Motor neuron (in vitro differentiated cells): ENCODE data around the gene SIL1. TPM values are rescaled to one million over a fixed set of nuclear protein-coding genes. Genes with fewer than 3 reads are reported as not detected.
"Not testable (repeated sequence)": the region's sequence is repeated elsewhere in the genome, so short reads cannot be mapped to it uniquely, and the experiment has no call there.

Source experiments
- ATAC-seq, 8 experiments: fragments of 200-7000 bp; cut with Tn5 transposase; replicated peaks in 6 of 8; 2 replicates each; pipeline ENCODE4 v1.8.0; 2021; ENCODE audit warnings: mild to moderate bottlenecking in 8 of 8, moderate library complexity in 8 of 8
- H3K27ac ChIP-seq, 2 donors: fragments of 250-450 bp; sonication (Bioruptor Pico); 2 replicates each; pipeline ENCODE4 v1.9.0; 2021; ENCODE audit warnings: antibody characterized with exemption in 2 of 2, mild to moderate bottlenecking in 2 of 2, moderate library complexity in 1 of 2
- H3K4me1 ChIP-seq, 2 donors: fragments of 250-450 bp; sonication (Bioruptor Pico); replicated peaks in 1 of 2; 2 replicates each; pipeline ENCODE4 v1.6.1; 2021; ENCODE audit warnings: antibody characterized with exemption in 2 of 2, mild to moderate bottlenecking in 2 of 2, moderate library complexity in 1 of 2
- H3K4me3 ChIP-seq, 5 donors: fragments of 250-450 bp; sonication (Bioruptor Pico); 2 replicates each; pipeline ENCODE4 v1.9.0; 2021; ENCODE audit warnings: antibody characterized with exemption in 5 of 5, mild to moderate bottlenecking in 5 of 5, moderate library complexity in 4 of 5
- WGBS, 10 experiments: fragments of 450-650 bp; shearing (Covaris generic); methylation state at CpG; one replicate each; pipeline ENCODE4 v1.0.0; 2022; 5-methylcytosine and 5-hydroxymethylcytosine counted together
- in situ Hi-C, 9 experiments: fragments of 400-800 bp; cut with MboI; loops; one replicate each; pipeline ENCODE4 v1.15.0; 2021; ENCODE audit warnings: low sequenced_read_pairs in 9 of 9, low pct_unique_long_range_greater_than_20kb in 2 of 9; ENCODE audit not compliant: unreplicated experiment in 9 of 9
- total RNA-seq, 8 experiments: library from RNA; unstranded; fragments of 300-600 nt; gene quantifications; 2 replicates each; pipeline versions ENCODE4 v1.2.3 to v1.2.4, GENCODE V29; 2022

SIL1 gene
- total RNA-seq = 100 to 1,000 TPM in 2 of 8 experiments, 10 to 100 TPM in 6; 16.4 to 196 (median 54.6) TPM

DNA sequence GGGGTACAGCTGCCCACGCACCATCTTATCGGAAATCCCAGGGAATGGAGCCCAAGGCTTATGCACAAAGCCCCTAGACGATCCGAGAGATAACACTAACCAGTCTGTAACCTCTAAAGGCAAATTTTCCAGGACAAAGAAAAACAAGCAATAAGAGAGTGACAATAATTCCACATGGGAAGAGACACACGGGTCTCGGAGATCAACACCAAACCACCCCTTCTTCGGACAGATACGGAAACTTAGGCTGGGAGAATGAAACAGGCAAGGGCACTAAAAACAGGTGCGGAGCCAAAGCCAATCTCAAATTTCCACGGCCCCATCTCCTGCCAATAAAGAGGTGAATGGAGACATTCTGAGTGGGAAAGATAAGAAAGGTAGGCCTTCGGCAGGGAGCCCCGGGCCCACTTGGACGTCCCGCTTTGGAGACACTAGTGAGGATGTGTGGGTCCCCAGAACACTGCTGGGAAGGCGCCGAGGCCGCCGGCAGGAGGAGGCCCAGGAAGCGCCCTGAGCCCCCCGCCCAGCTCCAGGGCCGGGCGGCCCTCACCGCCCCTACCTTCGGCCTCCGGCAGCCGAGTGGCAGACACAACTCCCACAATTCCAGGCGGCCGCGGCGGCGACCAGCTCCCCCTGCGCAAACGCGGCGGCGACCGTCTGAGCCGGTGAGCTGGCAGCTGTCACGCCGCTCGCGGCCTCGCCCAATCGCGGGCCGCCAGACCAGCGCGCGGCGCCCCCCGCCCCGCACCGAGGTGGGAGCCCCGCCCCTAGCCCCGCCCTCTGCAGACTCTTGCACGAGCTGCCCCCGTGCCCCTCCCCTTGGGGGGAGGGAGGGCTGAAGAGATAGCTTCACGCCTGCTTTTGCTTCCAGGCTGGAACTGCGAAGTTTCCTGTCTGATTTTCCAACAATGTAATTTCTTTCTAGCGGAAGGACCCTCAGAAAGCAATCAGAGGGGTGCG, at the start of gene SIL1:
SIL1 (minus strand) TSS at position 659 of the 960 bp plus-strand sequence. CDS start 70,525 bp downstream, outside the sequence.
- in situ Hi-C loops = no loop called here
- peak; percentile 97 to 99 (median 98) for ATAC-seq
- peak within 1 kb of the TSS; percentile 90 to 92 for H3K27ac ChIP-seq
- H3K4me1 ChIP-seq = peaks cover 9 to 16% of the 10 kb centered on the region in 2 donors
- H3K4me3 ChIP-seq = peak within 1 kb of the TSS; percentile 48 to 64 (median 56)
- 0 to 20% (median 6%) methylated on average over 1 to 20 of the region's 61 CpGs; no CpG with 5 or more reads in 1 of the 10 experiments for WGBS, 10 experiments

DNA sequence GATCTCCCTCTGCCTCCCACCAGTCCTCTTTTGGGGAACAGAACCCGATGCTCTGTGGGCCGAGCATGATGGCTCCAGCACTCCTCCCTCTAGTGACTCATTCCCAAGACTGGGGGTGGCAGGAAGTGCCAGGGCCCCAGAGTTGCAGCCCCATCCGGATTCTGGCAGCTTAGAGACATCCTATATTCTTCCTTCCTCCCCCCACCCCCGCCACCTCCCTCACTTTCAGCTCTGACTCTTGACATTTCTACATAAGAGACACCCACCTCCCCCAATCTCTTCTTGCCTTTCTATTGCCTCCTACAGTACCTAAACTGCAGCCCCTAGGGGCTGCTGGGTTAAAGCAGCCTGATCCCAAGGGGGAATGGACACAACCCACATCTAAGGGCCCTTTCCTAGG, 48.2 kb upstream of the SIL1 start:
- Histone ChIP-seq H3K4me1 (peaks cover 7 to 12% of the 10 kb centered on the region in 2 donors), H3K27ac (no peak overlapping the region), H3K4me3 (no peak overlapping the region)
- WGBS, 10 experiments = 0 to 40% (median 20%) methylated on average over 1 of the region's 4 CpGs; no CpG with 5 or more reads in 7 of the 10 experiments
- in situ Hi-C loops = no loop called here
- ATAC-seq = peak in 2 of 8 experiments; percentile 69 to 70

DNA sequence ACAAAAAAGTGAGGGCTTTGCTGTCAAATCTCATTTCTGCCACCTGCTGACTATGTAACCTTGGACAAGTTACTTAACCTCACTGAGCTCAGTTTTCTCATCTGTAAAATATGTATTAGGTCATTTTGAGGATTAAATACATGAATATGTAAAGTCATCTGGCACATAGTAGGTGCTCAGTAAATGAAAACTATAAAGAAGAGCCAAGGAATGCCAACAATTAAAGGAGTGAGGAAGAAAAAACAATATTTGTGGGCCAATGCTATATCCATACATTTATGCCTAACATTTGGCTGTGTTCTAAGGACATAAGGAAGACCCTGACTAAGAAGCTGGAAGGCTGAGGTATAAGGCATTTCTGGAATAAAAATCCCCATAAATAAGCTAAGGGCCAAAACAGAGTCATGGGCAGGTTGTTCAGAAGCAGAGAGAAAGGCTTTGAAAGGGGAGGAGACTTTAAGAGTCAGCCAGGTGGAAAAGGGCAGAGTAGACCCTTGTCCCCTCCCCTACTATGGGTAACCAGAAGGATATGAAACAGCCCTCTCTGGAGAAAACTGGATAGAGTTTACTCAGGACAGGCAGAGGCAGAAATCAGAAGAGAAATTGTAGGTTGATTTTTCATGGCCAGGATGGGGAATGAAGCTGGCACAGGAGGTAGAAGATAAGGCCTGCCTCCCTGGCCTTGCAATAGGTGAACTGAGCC, 47.6 kb upstream of the SIL1 start:
- ATAC-seq = no peak
- Histone ChIP-seq H3K4me1 (peaks cover 7 to 12% of the 10 kb centered on the region in 2 donors), H3K27ac (no peak overlapping the region), H3K4me3 (no peak overlapping the region)
- in situ Hi-C loops = no loop called here

DNA sequence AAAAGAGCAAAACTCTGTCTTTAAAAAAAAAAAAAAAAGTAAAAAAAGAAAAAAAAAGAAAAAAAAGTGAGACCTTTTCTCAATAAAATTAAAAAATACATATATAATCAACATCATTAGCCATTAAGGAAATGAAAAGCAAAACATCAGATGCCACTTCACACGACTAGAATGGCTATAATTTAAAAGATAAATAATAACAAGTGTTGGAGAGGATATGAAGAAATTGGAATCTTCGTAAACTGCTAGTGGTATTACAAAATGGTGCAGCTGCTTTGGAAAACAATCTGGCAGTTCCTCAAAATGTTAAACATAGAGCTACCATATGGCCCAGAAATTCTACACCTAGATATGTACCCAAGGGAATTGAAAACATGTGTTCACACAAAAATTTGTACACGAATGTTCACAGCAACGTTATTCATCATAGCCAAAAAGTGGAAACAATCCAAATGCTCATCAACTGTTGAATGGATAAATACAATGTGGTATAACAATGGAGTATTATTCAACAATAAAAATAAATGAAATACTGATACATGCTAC, 45.3 kb upstream of the SIL1 start:
- Histone ChIP-seq H3K27ac (no peak overlapping the region), H3K4me1 (peaks cover 7 to 12% of the 10 kb centered on the region in 2 donors), H3K4me3 (no peak overlapping the region)
- in situ Hi-C loops = no loop called here
- no peak for ATAC-seq
- WGBS, 10 experiments = 18 to 88% (median 66%) methylated on average over 2 to 4 of the region's 4 CpGs; no CpG with 5 or more reads in 1 of the 10 experiments

DNA sequence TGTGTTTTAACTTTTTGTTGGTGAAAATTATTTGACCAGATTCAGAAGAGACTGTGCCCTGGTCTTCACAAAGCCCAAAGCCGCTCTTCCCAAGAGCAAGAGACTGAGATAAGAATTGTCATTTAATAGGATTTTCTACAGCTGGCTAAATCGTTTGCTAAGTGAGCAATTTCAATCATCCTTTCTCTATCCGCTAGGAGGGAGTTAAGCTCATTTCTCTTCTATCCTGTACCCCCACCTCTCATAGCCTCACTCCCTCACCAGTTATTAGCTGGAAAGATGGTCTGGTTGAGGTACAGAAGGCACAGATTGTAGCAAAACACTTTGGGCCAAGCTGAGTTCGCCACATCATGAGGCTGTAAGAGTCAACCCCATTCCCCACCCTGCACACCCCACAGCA, 43.0 kb upstream of the SIL1 start:
- no peak for ATAC-seq
- Histone ChIP-seq H3K27ac (no peak overlapping the region), H3K4me1 (no peaks in the 10 kb centered on the region), H3K4me3 (no peak overlapping the region)
- WGBS, 10 experiments = 67 to 100% (median 94%) methylated on average over 1 to 3 of the region's 4 CpGs; no CpG with 5 or more reads in 3 of the 10 experiments
- in situ Hi-C loops = no loop called here

DNA sequence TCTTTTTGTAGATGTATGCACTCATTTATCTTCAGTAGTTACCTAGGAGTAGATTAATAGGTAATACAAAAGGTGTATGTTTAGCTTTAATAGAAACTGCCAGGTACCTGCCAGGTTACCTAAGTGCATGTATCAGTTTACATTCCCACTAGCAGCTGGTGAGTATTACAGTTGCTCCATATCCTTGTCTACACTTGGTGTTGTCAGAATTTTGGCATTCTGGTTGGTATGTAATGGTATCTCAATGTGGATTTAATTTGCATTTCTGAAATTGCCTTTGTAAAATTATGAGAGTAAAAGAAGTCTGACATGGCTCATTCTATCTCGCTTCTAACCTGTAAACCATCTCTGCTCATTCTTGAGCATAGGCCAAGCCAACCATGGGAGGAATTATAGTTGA, 38.3 kb upstream of the SIL1 start:
- Histone ChIP-seq H3K4me1 (no peaks in the 10 kb centered on the region), H3K27ac (no peak overlapping the region), H3K4me3 (no peak overlapping the region)
- in situ Hi-C loops = no loop called here
- no peak for ATAC-seq
- 29 to 100% (median 85%) methylated on average over 1 of the region's 1 CpG; no CpG with 5 or more reads in 2 of the 10 experiments for WGBS, 10 experiments

DNA sequence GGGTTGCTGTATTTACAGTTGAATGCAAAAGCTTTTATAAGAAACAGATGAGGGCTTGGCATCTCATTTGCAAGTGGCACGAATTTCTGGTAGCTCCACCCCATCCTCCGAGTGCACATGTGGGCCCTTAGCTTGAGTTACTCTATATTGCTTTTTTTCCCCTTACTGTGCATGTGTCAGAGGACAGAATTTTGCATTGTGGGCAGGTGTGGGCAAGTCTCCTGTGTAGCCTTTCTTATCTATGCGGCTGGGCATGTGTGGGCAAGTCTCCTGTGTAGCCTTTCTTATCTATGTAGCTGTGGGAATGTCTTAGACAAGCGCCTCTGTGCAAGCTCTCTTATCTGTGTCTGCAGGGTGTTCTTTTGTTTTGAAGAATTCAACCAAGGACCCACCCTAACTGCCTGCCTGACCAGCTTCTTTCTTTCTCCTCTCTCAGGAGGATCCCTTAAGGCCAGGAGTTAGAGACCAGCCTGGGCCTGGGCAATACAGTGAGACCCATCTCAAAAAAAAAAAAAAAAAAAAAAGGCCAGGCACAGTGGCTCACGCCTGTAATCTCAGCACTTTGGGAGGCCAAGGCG, 34.1 kb upstream of the SIL1 start:
- no peaks in the 10 kb centered on the region for H3K4me1 ChIP-seq
- in situ Hi-C loops = no loop called here
- no peak overlapping the region for H3K27ac ChIP-seq
- H3K4me3 ChIP-seq = no peak overlapping the region
- peak in 3 of 8 experiments; percentile 33 to 75 (median 72) for ATAC-seq
- WGBS, 10 experiments = 0 to 100% (median 78%) methylated on average over 1 to 3 of the region's 6 CpGs; no CpG with 5 or more reads in 7 of the 10 experiments

DNA sequence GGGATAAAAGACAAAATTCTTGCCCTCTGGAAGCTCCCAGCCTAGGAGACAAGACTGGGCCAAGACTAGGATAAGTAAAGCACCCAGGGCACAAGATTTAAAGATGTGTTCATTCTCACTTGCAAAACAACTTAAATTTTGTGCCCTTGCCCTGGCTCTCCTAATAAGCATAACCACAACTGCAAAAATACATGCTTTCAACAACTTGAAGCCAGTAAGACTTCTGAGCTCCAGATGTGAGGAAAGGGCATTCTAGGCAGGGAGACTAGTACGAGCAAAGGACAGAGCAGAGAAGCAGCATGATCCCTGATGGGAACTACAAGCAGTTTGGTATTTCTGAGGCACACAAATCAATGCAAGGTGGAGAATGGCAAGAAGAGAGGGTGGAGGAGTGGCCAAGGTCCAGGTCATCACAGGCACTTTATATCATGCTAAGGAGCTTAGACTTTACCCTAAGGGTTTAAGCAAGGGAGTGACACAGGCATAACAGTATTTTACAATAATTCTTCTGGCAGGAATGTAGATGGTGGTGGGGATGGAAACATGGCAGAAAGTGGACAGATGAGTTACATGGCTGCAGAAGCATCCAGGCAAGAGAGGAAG, 30.1 kb upstream of the SIL1 start:
- no peak overlapping the region for H3K4me3 ChIP-seq
- no peaks in the 10 kb centered on the region for H3K4me1 ChIP-seq
- in situ Hi-C loops = no loop called here
- peak in 3 of 8 experiments; percentile 61 to 86 (median 85) for ATAC-seq
- WGBS, 10 experiments = 0 to 100% (median 67%) methylated on average over 1 of the region's 1 CpG; no CpG with 5 or more reads in 5 of the 10 experiments
- no peak overlapping the region for H3K27ac ChIP-seq

DNA sequence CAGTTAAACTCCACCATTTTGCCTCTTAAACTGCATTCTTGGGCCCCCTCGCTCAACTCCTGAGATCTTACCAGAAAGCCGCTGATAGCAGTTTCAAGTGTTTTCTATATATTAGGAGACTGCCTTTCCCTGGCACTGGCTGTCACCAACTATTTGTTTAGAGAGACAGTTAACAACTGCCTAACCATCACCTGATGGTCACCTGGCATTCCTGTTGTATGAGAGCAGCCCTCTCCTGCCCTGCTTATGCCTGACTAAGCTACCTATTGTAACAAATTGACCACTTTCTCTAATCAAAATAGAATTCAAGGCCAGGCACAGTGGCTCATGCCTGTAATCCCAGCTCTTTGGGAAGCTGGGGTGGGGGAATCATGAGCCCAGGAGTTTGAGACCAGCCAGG, 28.0 kb upstream of the SIL1 start:
- in situ Hi-C loops = no loop called here
- no peak overlapping the region for H3K27ac ChIP-seq
- H3K4me3 ChIP-seq = no peak overlapping the region
- whole genome bisulfite sequencing, 10 experiments = 90 to 100% (median 100%) methylated on average over 1 to 2 of the region's 2 CpGs; no CpG with 5 or more reads in 3 of the 10 experiments
- no peak for ATAC-seq
- peaks cover 0 to 4% of the 10 kb centered on the region in 2 donors for H3K4me1 ChIP-seq

DNA sequence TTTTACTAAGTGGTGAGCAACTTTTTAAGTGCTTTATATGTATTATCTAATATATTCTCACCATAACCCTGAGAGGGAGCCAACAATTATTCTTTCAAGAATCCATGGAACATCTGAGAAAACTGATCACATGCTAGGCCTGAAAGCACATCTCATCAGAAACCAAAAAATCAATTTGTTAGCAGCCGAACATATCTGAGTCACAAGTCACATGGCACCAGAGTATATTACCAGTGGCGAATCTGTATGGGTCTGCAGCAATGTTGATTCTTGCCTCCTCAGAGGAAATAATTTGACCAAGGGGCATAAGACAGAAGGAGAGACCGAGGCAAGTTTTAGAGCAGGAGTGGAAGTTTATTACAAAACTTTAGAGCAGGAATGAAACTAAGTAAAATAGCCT, 25.3 kb upstream of the SIL1 start:
- Histone ChIP-seq H3K4me1 (peaks cover 0 to 4% of the 10 kb centered on the region in 2 donors), H3K27ac (no peak overlapping the region), H3K4me3 (no peak overlapping the region)
- 50 to 100% (median 87%) methylated on average over 1 to 3 of the region's 3 CpGs; no CpG with 5 or more reads in 5 of the 10 experiments for WGBS, 10 experiments
- peak in 5 of 8 experiments; percentile 41 to 77 (median 65) for ATAC-seq
- in situ Hi-C loops = no loop called here

DNA sequence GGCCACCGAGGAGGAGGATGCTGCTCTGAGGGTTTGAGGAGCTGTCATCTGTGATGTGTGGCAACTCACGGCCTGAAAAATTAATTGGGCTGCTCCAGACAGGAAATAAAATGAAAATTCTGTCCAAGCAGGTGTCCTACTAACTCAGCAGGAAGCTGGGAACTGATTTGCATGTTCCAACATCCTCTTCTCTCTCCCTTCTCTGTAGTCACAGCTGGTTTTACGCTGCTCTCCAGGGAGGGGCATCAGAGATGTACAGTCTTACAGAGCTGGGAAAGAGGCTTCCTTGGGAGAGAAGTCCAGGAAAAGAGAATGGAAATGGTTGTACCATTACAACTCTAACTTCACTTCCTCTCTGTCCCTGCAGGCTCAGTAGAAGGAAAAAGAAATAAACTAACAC, 24.2 kb upstream of the SIL1 start:
- 0 to 69% (median 53%) methylated on average over 1 to 2 of the region's 3 CpGs; no CpG with 5 or more reads in 4 of the 10 experiments for WGBS, 10 experiments
- Histone ChIP-seq H3K27ac (no peak overlapping the region), H3K4me1 (peaks cover 0 to 4% of the 10 kb centered on the region in 2 donors), H3K4me3 (no peak overlapping the region)
- ATAC-seq = peak in 3 of 8 experiments; percentile 45 to 100 (median 94)
- in situ Hi-C loops = no loop called here

DNA sequence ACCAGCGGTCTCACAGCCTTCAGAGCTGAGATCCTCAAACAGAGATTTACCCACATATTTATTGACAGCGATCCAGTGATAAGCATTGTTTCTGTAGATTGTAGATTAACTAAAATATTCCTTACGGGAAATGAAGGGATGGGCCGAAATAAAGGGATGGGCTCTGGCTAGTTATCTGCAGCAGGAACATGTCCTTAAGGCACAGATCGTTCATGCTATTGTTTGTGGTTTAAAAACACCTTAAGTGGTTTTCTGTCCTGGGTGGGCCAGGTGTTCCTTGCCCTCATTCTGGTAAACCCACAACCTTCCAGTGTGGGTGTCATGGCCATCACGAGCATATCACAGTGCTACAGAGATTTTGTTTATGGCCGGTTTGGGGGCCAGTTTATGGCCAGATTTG, 19.9 kb upstream of the SIL1 start:
- H3K27ac ChIP-seq, ATAC-seq, in situ Hi-C loops, H3K4me3 ChIP-seq: not testable (repeated sequence)
- 74 to 100% (median 92%) methylated on average over 2 to 7 of the region's 7 CpGs for WGBS, 10 experiments
- peaks cover 6 to 10% of the 10 kb centered on the region in 2 donors for H3K4me1 ChIP-seq
